ENCODE measurements around the gene ATP6V0D1.

Gene ATP6V0D1

GRCh38 chr16:67445441-67445912, 35.5 kb downstream of the ATP6V0D1 start:
- Histone ChIP-seq H3K9me2 (ENCODE audit: low read depth, low read length) (no peaks in the 10 kb centered on the region), H3K27me3 (ENCODE audit: insufficient read depth, low read length) (no peaks in the 10 kb centered on the region), H3K36me3 (ENCODE audit: insufficient read depth, low read length) (peaks cover 26% of the 10 kb centered on the region; the same call in 1 of the 2 replicates), H3K4me3 (ENCODE audit: low read depth, low read length, poor library complexity, severe bottlenecking) (no peak overlapping the region), H2AFZ (ENCODE audit: low read length) (no peak overlapping the region), H3K27ac (ENCODE audit: low read depth, low read length, poor library complexity, severe bottlenecking) (no peak overlapping the region), H3K9me3 (ENCODE audit: low read length) (no peaks in the 10 kb centered on the region), H3F3A (ENCODE audit: insufficient read depth, low read length) (no peaks in the 10 kb centered on the region), H4K20me1 (ENCODE audit: insufficient read depth, low read length) (no peaks in the 10 kb centered on the region), H3K4me2 (ENCODE audit: low read length) (no peak overlapping the region), H3K9ac (ENCODE audit: low read length) (no peak overlapping the region), H3K4me1 (ENCODE audit: insufficient read depth, low read length, severe bottlenecking) (no peaks in the 10 kb centered on the region), H3K79me2 (ENCODE audit: insufficient read depth, low read length) (no peaks in the 10 kb centered on the region)
- TF ChIP-seq, protein P1, sequence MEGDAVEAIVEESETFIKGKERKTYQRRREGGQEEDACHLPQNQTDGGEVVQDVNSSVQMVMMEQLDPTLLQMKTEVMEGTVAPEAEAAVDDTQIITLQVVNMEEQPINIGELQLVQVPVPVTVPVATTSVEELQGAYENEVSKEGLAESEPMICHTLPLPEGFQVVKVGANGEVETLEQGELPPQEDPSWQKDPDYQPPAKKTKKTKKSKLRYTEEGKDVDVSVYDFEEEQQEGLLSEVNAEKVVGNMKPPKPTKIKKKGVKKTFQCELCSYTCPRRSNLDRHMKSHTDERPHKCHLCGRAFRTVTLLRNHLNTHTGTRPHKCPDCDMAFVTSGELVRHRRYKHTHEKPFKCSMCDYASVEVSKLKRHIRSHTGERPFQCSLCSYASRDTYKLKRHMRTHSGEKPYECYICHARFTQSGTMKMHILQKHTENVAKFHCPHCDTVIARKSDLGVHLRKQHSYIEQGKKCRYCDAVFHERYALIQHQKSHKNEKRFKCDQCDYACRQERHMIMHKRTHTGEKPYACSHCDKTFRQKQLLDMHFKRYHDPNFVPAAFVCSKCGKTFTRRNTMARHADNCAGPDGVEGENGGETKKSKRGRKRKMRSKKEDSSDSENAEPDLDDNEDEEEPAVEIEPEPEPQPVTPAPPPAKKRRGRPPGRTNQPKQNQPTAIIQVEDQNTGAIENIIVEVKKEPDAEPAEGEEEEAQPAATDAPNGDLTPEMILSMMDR (IDR thresholded peaks at IDR 0.05; ENCODE audit: low read length) = no peak
- TF ChIP-seq EZH2 (IDR thresholded peaks at IDR 0.05; ENCODE audit: borderline replicate concordance, low read length) = no peak

- H3K27me3 ChIP-seq (ENCODE audit: insufficient read depth, low read length) = no peaks in the 10 kb centered on the region
- no peak for TF ChIP-seq EZH2 (IDR thresholded peaks at IDR 0.05; ENCODE audit: borderline replicate concordance, low read length)
- peaks cover 26% of the 10 kb centered on the region; the same call in 1 of the 2 replicates for H3K36me3 ChIP-seq (ENCODE audit: insufficient read depth, low read length)
- H3K9me3 ChIP-seq (ENCODE audit: low read length) = no peaks in the 10 kb centered on the region
- H4K20me1 ChIP-seq (ENCODE audit: insufficient read depth, low read length) = no peaks in the 10 kb centered on the region
- H3K9me2 ChIP-seq (ENCODE audit: low read depth, low read length) = no peaks in the 10 kb centered on the region
- no peaks in the 10 kb centered on the region for H3K4me1 ChIP-seq (ENCODE audit: insufficient read depth, low read length, severe bottlenecking)
- no peak overlapping the region for H2AFZ ChIP-seq (ENCODE audit: low read length)
- no peak overlapping the region for H3K9ac ChIP-seq (ENCODE audit: low read length)
- H3K79me2 ChIP-seq (ENCODE audit: insufficient read depth, low read length) = no peaks in the 10 kb centered on the region
- no peaks in the 10 kb centered on the region for H3F3A ChIP-seq (ENCODE audit: insufficient read depth, low read length)
- no peak overlapping the region for H3K4me3 ChIP-seq (ENCODE audit: low read depth, low read length, poor library complexity, severe bottlenecking)
- H3K27ac ChIP-seq (ENCODE audit: low read depth, low read length, poor library complexity, severe bottlenecking) = no peak overlapping the region
- H3K4me2 ChIP-seq (ENCODE audit: low read length) = no peak overlapping the region
Measured at GRCh38 chr16:67445126-67445426, 35.9 kb downstream of the ATP6V0D1 start.

GRCh38 chr16:67444259-67445125, 36.5 kb downstream of the ATP6V0D1 start:
- peaks cover 26% of the 10 kb centered on the region; the same call in 1 of the 2 replicates for H3K36me3 ChIP-seq (ENCODE audit: insufficient read depth, low read length)
- no peaks in the 10 kb centered on the region for H3F3A ChIP-seq (ENCODE audit: insufficient read depth, low read length)
- H3K27me3 ChIP-seq (ENCODE audit: insufficient read depth, low read length) = no peaks in the 10 kb centered on the region
- no peaks in the 10 kb centered on the region for H3K9me3 ChIP-seq (ENCODE audit: low read length)
- H3K27ac ChIP-seq (ENCODE audit: low read depth, low read length, poor library complexity, severe bottlenecking) = no peak overlapping the region
- no peak overlapping the region for H3K9ac ChIP-seq (ENCODE audit: low read length)
- H3K4me3 ChIP-seq (ENCODE audit: low read depth, low read length, poor library complexity, severe bottlenecking) = no peak overlapping the region
- H2AFZ ChIP-seq (ENCODE audit: low read length) = no peak overlapping the region
- H3K4me1 ChIP-seq (ENCODE audit: insufficient read depth, low read length, severe bottlenecking) = no peaks in the 10 kb centered on the region
- no peaks in the 10 kb centered on the region for H4K20me1 ChIP-seq (ENCODE audit: insufficient read depth, low read length)
- no peak for TF ChIP-seq EZH2 (IDR thresholded peaks at IDR 0.05; ENCODE audit: borderline replicate concordance, low read length)
- TF ChIP-seq, protein P1 (IDR thresholded peaks at IDR 0.05; ENCODE audit: low read length) = peak; percentile 51
- no peak overlapping the region for H3K4me2 ChIP-seq (ENCODE audit: low read length)
- H3K9me2 ChIP-seq (ENCODE audit: low read depth, low read length) = no peaks in the 10 kb centered on the region
- H3K79me2 ChIP-seq (ENCODE audit: insufficient read depth, low read length) = no peaks in the 10 kb centered on the region
